Activated gamma-delta T cell (primary cell): ENCODE measurements around the gene GOLT1A.

Experiments
- DNase-seq: peaks from one replicate; lab custom pipeline; 2025; lab: John Stamatoyannopoulos, UW
- total RNA-seq, 2 donors: gene quantifications; one replicate each; lab custom pipeline; 2026; lab: John Stamatoyannopoulos, UW

Gene GOLT1A, protein sequence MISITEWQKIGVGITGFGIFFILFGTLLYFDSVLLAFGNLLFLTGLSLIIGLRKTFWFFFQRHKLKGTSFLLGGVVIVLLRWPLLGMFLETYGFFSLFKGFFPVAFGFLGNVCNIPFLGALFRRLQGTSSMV
- 0 to 0.04 reads per million in 2 donors for total RNA-seq

GRCh38 chr1:204213668-204214662 lies at the start of gene GOLT1A:
GOLT1A (minus strand) TSS chr1:204213988; CDS start chr1:204213906, 82 bp downstream.
- no peak for DNase-seq

DNA sequence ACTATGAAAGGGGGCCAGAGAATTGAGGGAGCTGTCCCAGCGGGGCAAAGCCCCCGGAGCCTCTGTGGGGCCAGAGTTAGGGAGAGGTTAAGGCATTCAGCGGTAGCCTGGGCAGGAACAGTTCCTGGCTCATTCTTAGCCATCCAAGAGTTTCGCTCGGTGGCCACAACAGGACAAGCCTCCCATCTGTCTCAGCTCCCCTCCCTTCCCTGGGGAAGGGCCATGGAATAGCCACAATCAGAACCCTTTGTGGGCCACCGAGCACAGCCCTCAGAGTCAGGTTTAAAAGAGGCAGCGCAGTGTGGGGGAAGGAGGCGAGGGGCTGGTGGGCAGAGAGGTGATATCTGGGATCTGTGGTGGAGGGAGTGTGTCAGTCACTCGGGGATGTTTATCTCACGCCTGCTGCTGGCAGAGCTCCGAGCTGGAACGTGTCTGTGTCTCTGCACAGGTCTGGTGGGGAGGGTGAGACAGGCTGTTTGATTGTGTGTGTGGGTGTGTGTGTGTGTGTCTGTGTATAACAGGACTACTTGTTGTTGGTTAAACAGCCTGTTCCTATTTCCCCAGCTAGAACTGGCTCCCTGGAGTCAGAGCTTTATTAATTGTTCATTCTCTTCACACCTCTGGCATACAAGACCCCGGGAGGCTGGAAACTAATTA lies 49.6 kb upstream of the GOLT1A start:
- DNase-seq = no peak

DNA sequence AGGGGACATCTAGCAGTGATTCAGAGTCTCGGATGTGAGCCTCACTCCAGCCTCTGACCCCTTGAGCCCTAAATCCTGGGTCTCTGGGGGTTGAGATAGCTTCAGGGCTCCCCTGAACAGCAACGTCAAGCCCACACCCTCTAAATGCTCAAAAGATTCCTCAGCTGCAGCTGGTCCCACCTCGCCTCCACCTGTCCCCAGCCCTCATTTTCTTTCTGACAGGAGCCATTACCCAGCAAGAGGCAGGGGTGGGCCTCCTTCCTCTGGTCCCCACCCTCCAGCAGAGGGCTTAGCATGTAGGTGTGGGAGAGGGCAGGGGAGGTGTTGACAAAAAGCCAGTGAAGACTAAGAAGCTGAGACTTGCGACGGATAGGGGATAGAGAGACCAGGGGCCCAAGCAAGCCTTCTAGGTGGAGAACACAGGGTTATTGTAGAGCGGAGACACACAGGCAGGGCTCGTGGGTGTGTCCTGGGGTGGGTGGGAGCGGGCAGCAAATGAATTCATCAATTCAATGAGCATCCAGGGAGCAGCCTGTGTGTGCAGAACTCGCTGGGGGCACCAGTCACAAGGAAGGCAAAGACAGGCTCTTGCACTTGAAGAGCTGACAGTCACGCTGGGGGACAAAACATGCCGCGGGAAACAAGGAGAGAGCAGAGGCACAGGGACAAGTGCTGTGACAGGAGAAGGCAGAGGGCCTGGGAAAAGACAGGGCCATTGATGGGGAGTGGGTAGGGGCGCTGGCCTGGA lies 48.9 kb upstream of the GOLT1A start:
- no peak for DNase-seq

- DNase-seq = no peak
These were observed 48.1 kb upstream of the GOLT1A start for GRCh38 chr1:204261746-204262505.

- DNase-seq = no peak
These were observed 47.5 kb upstream of the GOLT1A start for GRCh38 chr1:204261266-204261665.

DNA sequence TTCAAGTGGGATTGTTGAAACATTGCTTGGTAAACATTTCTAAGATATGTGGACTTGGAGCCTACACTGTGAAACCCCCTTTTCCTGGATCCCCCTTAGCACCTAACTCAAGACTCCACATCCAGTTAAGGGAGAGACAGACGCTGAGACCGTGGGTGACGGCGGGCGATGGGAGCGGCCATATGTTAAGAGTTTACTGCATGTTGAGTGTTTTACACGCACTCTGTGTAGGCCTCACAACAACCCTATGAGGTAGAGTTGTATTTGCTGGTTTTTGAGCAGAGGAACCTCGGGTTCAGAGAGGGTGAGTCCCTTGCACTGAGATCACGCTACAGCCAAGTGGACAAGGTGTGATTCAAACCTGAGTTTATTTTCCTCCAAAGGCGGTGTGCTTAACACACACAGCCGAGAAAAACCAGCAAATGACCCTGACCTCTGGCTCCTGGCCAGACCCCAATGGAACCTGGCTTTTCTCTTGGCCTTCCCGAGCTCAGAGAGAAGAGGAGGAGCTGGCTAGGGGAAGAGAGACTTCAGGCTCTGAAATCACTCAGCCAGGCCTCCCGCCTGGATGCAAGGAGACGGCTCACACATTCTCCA lies 46.9 kb upstream of the GOLT1A start:
- DNase-seq = no peak

DNA sequence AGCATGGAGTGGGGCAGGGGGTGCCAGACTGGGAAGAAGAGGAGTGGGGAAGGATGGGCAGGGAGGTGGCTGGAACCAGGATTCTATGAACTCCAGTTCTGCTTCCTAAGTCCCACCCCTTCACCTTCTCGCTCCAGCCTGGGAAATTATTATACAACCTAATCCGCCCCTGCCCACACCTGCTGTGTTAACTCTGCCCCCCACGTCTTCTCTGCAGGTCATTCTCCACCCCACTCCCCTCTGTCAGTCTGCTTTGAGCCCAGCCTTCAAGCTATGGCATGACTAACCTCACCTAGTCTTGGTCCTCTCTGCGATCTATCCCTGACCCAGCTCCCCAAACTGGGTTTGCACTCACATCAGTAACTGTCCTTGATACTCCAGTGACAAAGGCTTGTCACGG lies 46.0 kb upstream of the GOLT1A start:
- DNase-seq = no peak

GRCh38 chr1:204259196-204259595 lies 45.4 kb upstream of the GOLT1A start:
- no peak for DNase-seq

GRCh38 chr1:204258213-204259115 lies 44.7 kb upstream of the GOLT1A start:
- no peak for DNase-seq

- DNase-seq = no peak
These were observed 43.7 kb upstream of the GOLT1A start for GRCh38 chr1:204257446-204257845.

- no peak for DNase-seq
These were observed 42.7 kb upstream of the GOLT1A start for GRCh38 chr1:204256531-204256930.

GRCh38 chr1:204255966-204256365 lies 42.2 kb upstream of the GOLT1A start:
- no peak for DNase-seq

DNA sequence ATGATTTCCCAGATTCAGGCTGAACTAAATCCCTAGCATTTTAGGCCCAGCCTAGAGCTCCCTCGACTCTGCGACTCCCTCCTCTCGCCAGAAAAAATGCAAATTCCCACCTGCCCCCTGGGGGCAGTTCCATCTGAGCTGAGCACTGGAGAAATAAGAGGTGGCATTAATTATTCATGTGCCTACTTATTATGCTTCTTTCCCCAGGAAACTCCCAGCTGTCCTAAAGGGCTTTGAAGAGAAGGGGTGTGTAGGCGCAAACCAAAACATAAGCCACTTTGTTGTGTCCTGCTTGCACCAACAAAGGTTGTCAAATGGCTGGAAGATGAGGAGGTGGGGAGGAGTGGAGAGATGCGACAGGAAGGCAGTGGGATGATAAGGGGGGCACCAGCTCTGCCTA lies 41.4 kb upstream of the GOLT1A start:
- DNase-seq = no peak

DNA sequence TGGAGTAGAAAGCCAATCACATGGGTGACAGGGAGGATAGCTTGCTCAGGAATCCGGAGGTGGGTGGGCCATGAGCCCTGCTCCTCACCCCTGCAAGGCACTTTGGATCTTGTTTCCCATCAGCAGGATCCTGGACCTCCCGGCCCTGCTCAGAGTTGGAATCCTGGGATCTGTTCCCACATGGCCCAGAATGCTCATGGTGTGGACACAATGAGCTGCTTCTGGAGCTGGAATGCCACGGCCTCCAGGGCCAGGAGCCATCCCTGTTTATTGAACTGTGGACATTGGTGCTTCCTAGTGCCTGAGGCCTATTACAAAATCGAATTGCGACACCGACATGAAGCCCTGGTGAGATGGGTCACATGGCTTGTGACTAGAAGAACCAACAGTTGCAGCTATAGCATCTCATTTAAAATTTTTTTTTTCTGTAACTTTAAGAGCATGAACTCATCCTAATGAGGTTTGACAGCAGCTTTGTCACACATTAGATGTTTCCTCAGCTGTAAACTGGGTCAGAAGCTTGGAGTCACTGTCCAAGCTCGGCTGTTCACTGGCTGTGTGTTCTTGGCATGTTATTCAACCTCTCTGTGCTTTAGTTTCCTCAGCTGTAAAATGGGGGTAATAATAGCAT lies 40.4 kb upstream of the GOLT1A start:
- no peak for DNase-seq

GRCh38 chr1:204251926-204252689 lies 38.3 kb upstream of the GOLT1A start:
- DNase-seq = no peak

- no peak for DNase-seq
These were observed 37.5 kb upstream of the GOLT1A start for GRCh38 chr1:204251286-204251685.

DNA sequence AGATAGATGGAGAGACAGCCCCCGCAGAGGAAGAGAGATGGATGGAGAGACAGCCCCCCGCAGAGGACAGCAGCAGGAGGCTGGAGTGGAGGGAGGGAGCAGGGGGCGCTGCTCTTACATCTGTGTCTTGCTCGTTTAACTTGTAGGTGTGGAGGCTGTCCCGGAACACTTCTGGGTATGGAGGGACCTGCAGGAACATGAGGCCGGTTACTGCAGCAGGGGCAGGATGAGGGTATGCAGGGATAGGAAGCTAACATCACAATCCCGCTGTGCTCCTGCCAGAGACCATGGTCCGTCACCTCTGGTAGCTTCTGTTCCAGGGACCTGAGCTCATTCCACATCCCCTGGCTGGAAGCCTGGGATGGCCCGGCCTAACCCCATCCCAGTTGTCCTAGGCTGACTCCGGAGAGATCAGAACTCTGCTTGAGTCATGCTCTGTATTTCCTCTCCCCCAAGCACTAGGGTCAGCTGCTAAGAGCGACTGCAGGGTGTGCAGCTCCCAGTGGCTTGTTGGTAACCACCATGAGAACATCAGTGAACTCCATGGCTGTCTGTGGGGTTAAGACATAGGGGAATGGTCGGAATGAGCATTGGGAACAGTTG lies 36.7 kb upstream of the GOLT1A start:
- DNase-seq = no peak
